Neural progenitor cell (in vitro differentiated cells): ENCODE data around the gene TK2. TPM values are rescaled to one million over a fixed set of nuclear protein-coding genes. Genes with fewer than 3 reads are reported as not detected.
A peak's percentile ranks its signal among the peaks of the same experiment; 100 is the strongest.

Experiments
- DNase-seq: peaks from one replicate; pipeline ENCODE4 v3.0.0-alpha.2; 2016; ENCODE audit warnings: low spot score
- H2AFZ ChIP-seq: fragments of 200-600 bp; sonication (generic); replicated peaks from 2 replicates; pipeline ENCODE4 v1.6.1; 2016; ENCODE audit warnings: antibody characterized with exemption
- H3F3A ChIP-seq: fragments of 200-600 bp; sonication (generic); 2 replicates; pipeline ENCODE4 v1.6.1; 2016; ENCODE audit warnings: antibody characterized with exemption, low read depth
- H3K27ac ChIP-seq: fragments of 200-600 bp; sonication (generic); 2 replicates; pipeline ENCODE4 v1.5.1; 2016; ENCODE audit warnings: mild to moderate bottlenecking
- H3K27me3 ChIP-seq: fragments of 200-600 bp; sonication (generic); 2 replicates; pipeline ENCODE4 v1.6.1; 2016; ENCODE audit warnings: mild to moderate bottlenecking, moderate library complexity
- H3K36me3 ChIP-seq: fragments of 200-600 bp; sonication (generic); 2 replicates; pipeline ENCODE4 v1.5.1; 2016
- H3K4me1 ChIP-seq: fragments of 200-600 bp; sonication (generic); 2 replicates; pipeline ENCODE4 v1.6.1; 2016; ENCODE audit warnings: mixed run types
- H3K4me2 ChIP-seq: fragments of 200-600 bp; sonication (generic); 2 replicates; pipeline ENCODE4 v1.6.1; 2016
- H3K4me3 ChIP-seq: fragments of 200-600 bp; sonication (generic); 2 replicates; pipeline ENCODE4 v1.5.1; 2016
- H3K79me2 ChIP-seq: fragments of 200-600 bp; sonication (generic); 2 replicates; pipeline ENCODE4 v1.6.1; 2016; ENCODE audit warnings: low read depth
- H3K9ac ChIP-seq: fragments of 200-600 bp; sonication (generic); 2 replicates; pipeline ENCODE4 v1.6.1; 2016
- H3K9me3 ChIP-seq: fragments of 200-600 bp; sonication (generic); 2 replicates; pipeline ENCODE4 v1.5.1; 2016; ENCODE audit warnings: low read depth
- H4K20me1 ChIP-seq: fragments of 200-600 bp; sonication (generic); 2 replicates; pipeline ENCODE4 v1.6.1; 2016; ENCODE audit warnings: low read depth
- H3K27ac Mint-ChIP-seq: 3 replicates; pipeline ENCODE4 v1.8.0; 2021; ENCODE audit warnings: mixed read lengths
- H3K27me3 Mint-ChIP-seq: 2 replicates; pipeline ENCODE4 v1.8.0; 2022; ENCODE audit warnings: low read depth, mild to moderate bottlenecking, inconsistent platforms, moderate library complexity, mixed read lengths; ENCODE audit not compliant: insufficient read depth
- H3K36me3 Mint-ChIP-seq: 3 replicates; pipeline ENCODE4 v1.8.0; 2021; ENCODE audit warnings: mixed read lengths
- H3K4me1 Mint-ChIP-seq: 3 replicates; pipeline ENCODE4 v1.8.0; 2021; ENCODE audit warnings: mixed read lengths
- H3K4me3 Mint-ChIP-seq: 3 replicates; pipeline ENCODE4 v1.8.0; 2021; ENCODE audit warnings: mild to moderate bottlenecking, moderate library complexity, mixed read lengths
- H3K9me3 Mint-ChIP-seq: 3 replicates; pipeline ENCODE4 v1.8.0; 2020; ENCODE audit warnings: mixed read lengths
- CTCF ChIP-seq: fragments of 200-600 bp; sonication (generic); IDR thresholded peaks from 2 replicates; pipeline ENCODE4 v1.5.1; 2017; ENCODE audit warnings: antibody characterized with exemption, mild to moderate bottlenecking
- EZH2 ChIP-seq: fragments of 200-600 bp; sonication (generic); IDR thresholded peaks from 2 replicates; pipeline ENCODE4 v1.6.1; 2017; ENCODE audit warnings: antibody characterized with exemption, mild to moderate bottlenecking, moderate library complexity
- EZH2phosphoT487 ChIP-seq: fragments of 200-600 bp; sonication (generic); IDR thresholded peaks from 2 replicates; pipeline ENCODE4 v1.6.1; 2017; ENCODE audit warnings: antibody characterized with exemption
- total RNA-seq: library from RNA; depleted of rRNA; stranded (reverse); fragments of >200 nt; gene quantifications from 2 replicates; pipeline ENCODE4 v1.2.3, GENCODE V29; 2015; ENCODE audit warnings: low replicate concordance

The TK2 gene
- total RNA-seq, 1 donor from 2014 or later, result 7.3 TPM

- peaks cover 23% of the 10 kb centered on the region for H3K36me3 Mint-ChIP-seq
- Histone ChIP-seq H3K4me2 (no peak overlapping the region), H3K79me2 (no peaks in the 10 kb centered on the region), H3F3A (peaks cover 6% of the 10 kb centered on the region), H3K4me3 (no peak overlapping the region), H3K4me1 (peaks cover 9% of the 10 kb centered on the region), H4K20me1 (no peaks in the 10 kb centered on the region), H3K36me3 (no peaks in the 10 kb centered on the region), H3K27ac (no peak overlapping the region), H3K27me3 (no peaks in the 10 kb centered on the region), H3K9ac (no peak overlapping the region), H3K9me3 (no peaks in the 10 kb centered on the region), H2AFZ (no peak overlapping the region)
- H3K27me3 Mint-ChIP-seq, result no peaks in the 10 kb centered on the region
- H3K4me1 Mint-ChIP-seq, result peaks cover 19% of the 10 kb centered on the region
- DNase-seq, result no peak
- TF ChIP-seq EZH2 (no peak), CTCF (no peak), EZH2phosphoT487 (no peak)
- H3K4me3 Mint-ChIP-seq, result no peak overlapping the region
- H3K27ac Mint-ChIP-seq, result peak overlapping the region; percentile 11
- H3K9me3 Mint-ChIP-seq, result no peaks in the 10 kb centered on the region
These were observed 7.5 kb downstream of the TK2 start for GRCh38 chr16:66542396-66542795.

GRCh38 chr16:66541388-66542355, 8.2 kb downstream of the TK2 start:
- TF ChIP-seq CTCF (no peak), EZH2 (no peak), EZH2phosphoT487 (no peak)
- no peak for DNase-seq
- peaks cover 9% of the 10 kb centered on the region for H3K4me1 ChIP-seq
- H3K4me3 ChIP-seq, result no peak overlapping the region
- no peak overlapping the region for H3K27ac ChIP-seq
- Mint-ChIP-seq H3K27ac (peak overlapping the region; percentile 11), H3K9me3 (no peaks in the 10 kb centered on the region), H3K27me3 (no peaks in the 10 kb centered on the region), H3K4me1 (peaks cover 19% of the 10 kb centered on the region), H3K36me3 (peaks cover 22% of the 10 kb centered on the region), H3K4me3 (no peak overlapping the region)
- H3K36me3 ChIP-seq, result no peaks in the 10 kb centered on the region
- H3K9ac ChIP-seq, result no peak overlapping the region
- H3K4me2 ChIP-seq, result no peak overlapping the region
- no peaks in the 10 kb centered on the region for H3K79me2 ChIP-seq
- H4K20me1 ChIP-seq, result no peaks in the 10 kb centered on the region
- no peaks in the 10 kb centered on the region for H3K9me3 ChIP-seq
- no peak overlapping the region for H2AFZ ChIP-seq
- no peaks in the 10 kb centered on the region for H3K27me3 ChIP-seq
- H3F3A ChIP-seq, result peaks cover 6% of the 10 kb centered on the region

- Histone ChIP-seq H3K4me2 (no peak overlapping the region), H2AFZ (no peak overlapping the region), H3K9ac (no peak overlapping the region), H3K4me3 (no peak overlapping the region), H3K79me2 (no peaks in the 10 kb centered on the region), H3F3A (peaks cover 6% of the 10 kb centered on the region), H3K4me1 (peaks cover 9% of the 10 kb centered on the region), H3K36me3 (no peaks in the 10 kb centered on the region), H4K20me1 (no peaks in the 10 kb centered on the region), H3K27me3 (no peaks in the 10 kb centered on the region), H3K27ac (no peak overlapping the region), H3K9me3 (no peaks in the 10 kb centered on the region)
- no peak for TF ChIP-seq EZH2phosphoT487
- TF ChIP-seq CTCF, result no peak
- TF ChIP-seq EZH2, result no peak
- Mint-ChIP-seq H3K4me1 (peaks cover 19% of the 10 kb centered on the region), H3K27ac (no peak overlapping the region), H3K9me3 (no peaks in the 10 kb centered on the region), H3K4me3 (no peak overlapping the region), H3K36me3 (peaks cover 13% of the 10 kb centered on the region), H3K27me3 (no peaks in the 10 kb centered on the region)
- DNase-seq, result no peak
These were observed 10.1 kb downstream of the TK2 start for GRCh38 chr16:66539623-66540469.
